Activated naive CD4-positive, alpha-beta T cell treated with anti-CD3 and anti-CD28 coated beads for 36 hours (primary cell): Measurements from ENCODE around the gene TANGO2. TPM values are rescaled to one million over a fixed set of nuclear protein-coding genes. Genes with fewer than 3 reads are reported as not detected.

Experiments
- microRNA-seq: library from miRNA; unstranded; fragments of <30 nt; microRNA quantifications from one replicate; pipeline ENCODE4 v1.2.0, GENCODE V29; 2022; ENCODE audit warnings: borderline microRNAs expressed, borderline replicate concordance
- total RNA-seq, 2 experiments: library from RNA; stranded (reverse); gene quantifications; one replicate each; pipeline ENCODE4 v1.2.3, GENCODE V29; 2021

Gene TANGO2
- total RNA-seq, 2 experiments from 2014 or later: 16.0 to 19.0 TPM

Small RNAs within 50 kb of the gene (microRNA-seq; reads per million reads assigned to microRNA genes)
- gene MIR185: 1,127 reads per million, percentile 84 among the genes with 10 or more reads in this experiment
- not detected for gene MIR6816

Other genes starting within 250 kb of the TANGO2 start
- gene GNB1L, start 166.2 kb upstream of the TANGO2 start, total RNA-seq: 1 to 10 TPM; 8.8 to 9.8 TPM
- gene RTL10, start 166.2 kb upstream of the TANGO2 start, total RNA-seq: 10 to 100 TPM; 10.9 to 11.9 TPM
- 10 to 100 TPM; 53.7 to 56.8 TPM for gene COMT, start 79.3 kb upstream of the TANGO2 start, total RNA-seq
- 10 to 100 TPM; 22.9 to 23.6 TPM for gene TXNRD2, start 79.3 kb upstream of the TANGO2 start, total RNA-seq
- 1 to 10 TPM; 2.0 to 2.6 TPM for gene ARVCF, start 4.3 kb upstream of the TANGO2 start, total RNA-seq
- gene DGCR8, start 59.1 kb downstream of the TANGO2 start, total RNA-seq: 10 to 100 TPM; 29.8 to 36.5 TPM
- 100 to 1,000 TPM; 445 to 455 TPM for gene RANBP1, start 95.0 kb downstream of the TANGO2 start, total RNA-seq
- gene TRMT2A, start 96.1 kb downstream of the TANGO2 start, total RNA-seq: 10 to 100 TPM; 51.8 to 57.9 TPM
- gene ZDHHC8, start 110.7 kb downstream of the TANGO2 start, total RNA-seq: 10 to 100 TPM; 26.4 to 31.3 TPM
- not detected for gene CCDC188, start 129.9 kb downstream of the TANGO2 start, total RNA-seq
- gene RTN4R, start 247.2 kb downstream of the TANGO2 start, total RNA-seq: 1 to 10 TPM; 2.1 to 2.5 TPM